GM18873 (cell line): Measurements from ENCODE around the gene NFATC2.

Source experiments
- ATAC-seq: cut with Tn5 transposase; IDR thresholded peaks from one replicate; pipeline ENCODE4 v1.9.1; 2021; ENCODE audit warnings: mild to moderate bottlenecking, moderate library complexity, moderate number of reproducible peaks; ENCODE audit not compliant: unreplicated experiment, low FRiP score

The NFATC2 gene

GRCh38 chr20:51439160-51439689 is 103.3 kb downstream of the NFATC2 start:
- no peak for ATAC-seq

DNA sequence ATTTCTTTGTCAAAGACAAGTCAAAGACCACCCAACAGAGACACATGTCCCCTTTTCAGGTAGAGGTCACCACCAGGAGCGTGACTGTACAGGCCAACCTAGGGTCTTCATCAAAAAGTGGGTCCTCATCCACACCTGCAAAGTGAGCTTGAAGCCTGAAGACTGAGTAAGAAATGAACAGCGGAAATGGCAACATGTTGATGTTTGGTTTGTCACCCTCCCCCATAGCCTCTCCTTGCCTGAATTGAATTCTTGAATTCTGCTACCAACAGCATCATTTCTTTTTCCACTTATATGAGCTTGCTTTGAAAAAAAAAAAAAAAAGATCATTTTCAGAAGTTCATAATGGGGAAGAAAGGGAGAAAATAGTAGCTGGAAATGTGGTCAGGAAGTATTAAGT is 104.4 kb downstream of the NFATC2 start:
- ATAC-seq, result no peak

- ATAC-seq, result no peak
Measured at GRCh38 chr20:51437182-51437924, 105.2 kb downstream of the NFATC2 start.

DNA sequence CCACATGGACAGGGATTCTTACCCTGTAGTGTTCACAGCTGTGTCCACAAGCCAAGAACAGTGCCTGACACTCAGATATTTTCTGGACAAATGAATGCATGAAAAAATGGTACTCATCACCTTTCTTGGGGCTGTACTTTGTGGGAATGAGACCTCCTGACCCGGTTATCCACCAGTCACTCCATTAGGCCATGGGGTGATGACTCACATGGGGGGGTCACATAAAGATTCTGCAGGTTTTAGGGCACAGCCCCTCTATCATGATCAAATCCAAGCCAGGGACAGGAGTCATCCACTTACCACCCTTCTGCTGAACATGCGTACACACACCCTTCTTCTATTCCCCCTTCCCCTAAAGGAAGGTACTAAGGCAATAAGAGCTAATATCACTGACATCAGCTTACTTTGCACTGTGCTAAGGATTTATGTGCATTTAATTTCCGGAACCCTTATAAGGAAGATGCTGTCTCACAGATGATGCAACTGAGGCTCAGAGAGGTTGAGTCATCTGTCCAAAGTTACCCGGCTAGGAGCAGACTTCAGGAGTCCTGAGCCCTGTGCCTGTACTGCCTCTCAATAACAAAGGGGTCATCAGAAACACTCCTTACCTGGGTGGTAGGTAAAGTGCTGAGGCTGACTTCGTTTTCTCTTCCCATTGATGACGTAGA is 107.8 kb downstream of the NFATC2 start:
- ATAC-seq, result no peak

DNA sequence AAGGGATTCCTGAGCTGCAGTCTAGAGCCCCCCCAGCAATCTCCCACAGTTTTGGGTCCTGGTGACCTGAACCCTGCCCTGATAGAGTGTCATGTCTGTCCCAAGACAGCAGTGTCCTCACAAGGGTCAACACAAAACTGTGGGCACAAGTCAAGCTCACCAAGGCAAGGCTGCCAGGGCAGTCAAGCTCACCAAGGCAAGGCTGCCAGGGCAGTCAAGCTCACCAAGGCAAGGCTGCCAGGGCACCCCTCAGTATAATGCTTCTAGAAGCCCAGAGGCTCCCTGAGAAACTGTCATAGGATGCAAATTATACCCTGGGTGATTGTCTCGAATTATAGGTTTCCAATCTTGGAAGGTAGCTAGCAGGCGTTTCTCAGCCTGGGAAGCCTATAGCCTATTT is 108.5 kb downstream of the NFATC2 start:
- ATAC-seq, result no peak

GRCh38 chr20:51432875-51433274 is 109.6 kb downstream of the NFATC2 start:
- ATAC-seq, result no peak

- ATAC-seq, result no peak
Measured at GRCh38 chr20:51432251-51432784, 110.2 kb downstream of the NFATC2 start.

GRCh38 chr20:51431321-51431720 is 111.2 kb downstream of the NFATC2 start:
- no peak for ATAC-seq

- no peak for ATAC-seq
Measured at GRCh38 chr20:51430198-51430950, 112.1 kb downstream of the NFATC2 start.

- no peak for ATAC-seq
Measured at GRCh38 chr20:51429696-51430095, 112.8 kb downstream of the NFATC2 start.

GRCh38 chr20:51429144-51429482 is 113.4 kb downstream of the NFATC2 start:
- ATAC-seq, result no peak

GRCh38 chr20:51428401-51429143 is 113.9 kb downstream of the NFATC2 start:
- no peak for ATAC-seq

DNA sequence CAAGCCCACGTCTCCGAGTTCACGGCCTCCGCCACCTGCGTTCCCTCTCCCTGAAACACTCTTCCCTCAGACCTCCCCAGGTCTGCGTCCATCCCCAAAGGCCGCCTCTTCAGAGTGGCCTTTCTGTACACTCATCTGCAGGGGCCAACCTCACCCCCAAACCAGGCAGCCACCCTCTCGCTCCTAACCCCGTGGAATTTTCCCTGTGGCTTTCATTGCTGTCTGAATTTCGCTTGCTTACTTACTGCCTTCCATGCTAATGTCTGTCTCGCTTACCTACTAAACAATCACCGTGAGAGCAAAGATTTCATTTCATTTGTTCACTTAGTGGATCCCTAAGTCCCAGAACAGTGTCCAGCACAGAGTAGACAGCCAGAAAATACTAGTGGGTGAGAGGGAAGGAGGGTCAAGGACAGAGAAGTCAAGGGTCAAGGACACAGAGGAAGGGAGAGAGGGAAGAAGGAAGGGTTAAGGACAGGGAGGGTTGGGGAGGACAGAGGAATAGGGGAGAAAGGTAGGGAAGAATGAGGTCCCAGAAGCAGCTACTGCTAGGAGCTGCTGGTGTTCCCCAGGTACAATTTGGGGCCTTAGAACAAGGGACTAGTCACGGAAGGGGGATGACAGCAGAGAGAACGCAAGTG is 114.7 kb downstream of the NFATC2 start:
- ATAC-seq, result no peak

- ATAC-seq, result no peak
Measured at GRCh38 chr20:51426718-51427650, 115.5 kb downstream of the NFATC2 start.

DNA sequence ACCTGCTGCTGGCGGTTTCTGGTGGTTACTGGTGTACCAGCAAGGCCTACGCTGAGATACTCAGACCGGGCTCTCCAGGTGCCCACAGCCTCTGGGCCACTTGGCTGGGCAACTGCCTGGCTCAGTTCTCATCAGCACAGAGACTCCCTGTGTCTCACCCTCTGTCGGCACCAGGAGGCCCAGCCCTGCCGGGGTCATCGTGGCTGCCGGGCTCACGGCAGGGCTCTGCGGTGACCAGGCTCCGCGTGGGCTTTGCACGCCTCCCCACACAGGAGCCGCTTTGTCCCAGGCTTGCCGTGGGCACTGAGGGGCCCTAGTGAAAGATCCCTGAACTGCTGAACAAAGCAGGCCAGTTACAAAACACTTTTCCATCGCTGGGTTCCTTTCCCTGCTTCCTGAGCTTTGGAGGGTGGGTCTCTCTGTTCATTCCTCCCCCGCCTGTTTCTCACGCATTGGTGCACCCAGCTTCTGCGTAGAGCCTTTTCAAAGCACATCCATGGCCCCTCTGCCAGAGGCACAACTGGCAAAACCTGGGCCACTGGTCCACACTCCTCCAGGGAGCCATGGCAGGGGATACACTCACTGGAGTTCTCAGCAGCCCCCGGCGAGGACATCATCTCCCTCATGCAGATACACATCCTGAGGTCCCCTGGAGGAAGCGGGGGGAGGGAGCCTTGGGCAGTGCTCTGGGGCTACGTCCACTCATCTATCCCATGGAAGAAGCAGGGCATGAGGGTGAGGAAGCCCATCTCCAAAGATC is 117.0 kb downstream of the NFATC2 start:
- no peak for ATAC-seq

- no peak for ATAC-seq
Measured at GRCh38 chr20:51424270-51425117, 118.0 kb downstream of the NFATC2 start.

DNA sequence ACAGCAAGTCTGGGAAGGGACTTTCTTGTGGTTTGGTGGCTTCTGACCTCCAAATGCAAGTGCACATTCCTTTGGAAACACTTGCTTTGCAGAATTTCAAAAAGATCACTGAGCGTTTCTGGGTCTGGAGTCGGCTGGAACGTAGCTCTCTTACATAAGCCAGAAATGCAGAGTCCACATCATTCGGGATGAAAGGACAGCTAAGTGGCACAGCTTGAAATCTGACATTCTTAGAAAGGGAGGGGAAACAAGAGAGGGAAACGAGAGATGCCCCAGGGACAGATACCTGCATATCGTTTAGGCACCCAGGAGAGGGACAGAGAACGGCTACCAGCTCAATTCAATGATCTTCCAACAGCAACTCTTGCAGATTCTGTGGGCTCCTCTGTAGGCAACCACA is 118.7 kb downstream of the NFATC2 start:
- no peak for ATAC-seq
